ENCODE results near the gene TBC1D21. TPM values are rescaled to one million over a fixed set of nuclear protein-coding genes. Genes with fewer than 3 reads are reported as not detected.

Gene TBC1D21
- total RNA-seq, 1 donor from 2014 or later = not detected

DNA sequence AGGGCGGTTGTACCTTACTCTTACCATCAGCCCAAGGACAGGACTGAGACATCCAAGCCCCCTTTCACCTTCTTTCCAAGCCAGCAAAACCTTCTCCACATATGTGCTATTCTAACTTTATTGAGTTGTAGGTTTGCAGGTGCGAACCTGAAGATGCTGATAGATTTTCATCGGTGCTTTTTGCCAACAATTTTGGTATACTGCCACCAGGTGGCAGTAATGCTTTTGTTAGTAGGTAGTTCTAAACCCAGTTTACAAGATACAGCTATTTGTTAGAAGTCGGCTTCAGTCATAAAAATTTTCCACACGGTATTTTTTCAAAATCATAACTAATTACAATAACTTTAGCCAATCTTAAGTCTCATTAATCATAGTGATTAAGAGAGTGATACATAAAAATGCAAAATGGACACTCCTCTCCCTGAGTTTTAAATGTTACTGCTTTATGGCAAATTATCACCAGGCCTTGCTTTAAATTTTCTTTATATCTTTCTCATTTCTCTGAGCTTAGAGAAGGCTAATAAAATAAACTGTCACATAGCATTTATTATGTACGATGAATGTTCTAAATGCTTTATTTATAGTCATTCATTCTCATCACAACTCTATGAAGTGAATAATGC lies 636 bp downstream of the TBC1D21 start:
- Histone ChIP-seq H3K27me3 (no peaks in the 10 kb centered on the region), H3K9me3 (peaks cover 0 to 4% of the 10 kb centered on the region in 2 donors), H3K27ac (no peak overlapping the region), H3K4me3 (no peak overlapping the region), H3K4me1 (no peaks in the 10 kb centered on the region), H3K36me3 (no peaks in the 10 kb centered on the region)
- no peak for DNase-seq (ENCODE audit: low spot score in 2 of 2)
- intact Hi-C loops (cut with DNase I) = loop anchor here (1.0 to 2.0 kb wide), 2 partner anchors 34 to 91 kb away; no protein-coding TSS in a partner anchor
- TF ChIP-seq, protein P1, sequence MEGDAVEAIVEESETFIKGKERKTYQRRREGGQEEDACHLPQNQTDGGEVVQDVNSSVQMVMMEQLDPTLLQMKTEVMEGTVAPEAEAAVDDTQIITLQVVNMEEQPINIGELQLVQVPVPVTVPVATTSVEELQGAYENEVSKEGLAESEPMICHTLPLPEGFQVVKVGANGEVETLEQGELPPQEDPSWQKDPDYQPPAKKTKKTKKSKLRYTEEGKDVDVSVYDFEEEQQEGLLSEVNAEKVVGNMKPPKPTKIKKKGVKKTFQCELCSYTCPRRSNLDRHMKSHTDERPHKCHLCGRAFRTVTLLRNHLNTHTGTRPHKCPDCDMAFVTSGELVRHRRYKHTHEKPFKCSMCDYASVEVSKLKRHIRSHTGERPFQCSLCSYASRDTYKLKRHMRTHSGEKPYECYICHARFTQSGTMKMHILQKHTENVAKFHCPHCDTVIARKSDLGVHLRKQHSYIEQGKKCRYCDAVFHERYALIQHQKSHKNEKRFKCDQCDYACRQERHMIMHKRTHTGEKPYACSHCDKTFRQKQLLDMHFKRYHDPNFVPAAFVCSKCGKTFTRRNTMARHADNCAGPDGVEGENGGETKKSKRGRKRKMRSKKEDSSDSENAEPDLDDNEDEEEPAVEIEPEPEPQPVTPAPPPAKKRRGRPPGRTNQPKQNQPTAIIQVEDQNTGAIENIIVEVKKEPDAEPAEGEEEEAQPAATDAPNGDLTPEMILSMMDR (IDR thresholded peaks at IDR 0.05) = peak; percentile 53 to 77 (median 56)

DNA sequence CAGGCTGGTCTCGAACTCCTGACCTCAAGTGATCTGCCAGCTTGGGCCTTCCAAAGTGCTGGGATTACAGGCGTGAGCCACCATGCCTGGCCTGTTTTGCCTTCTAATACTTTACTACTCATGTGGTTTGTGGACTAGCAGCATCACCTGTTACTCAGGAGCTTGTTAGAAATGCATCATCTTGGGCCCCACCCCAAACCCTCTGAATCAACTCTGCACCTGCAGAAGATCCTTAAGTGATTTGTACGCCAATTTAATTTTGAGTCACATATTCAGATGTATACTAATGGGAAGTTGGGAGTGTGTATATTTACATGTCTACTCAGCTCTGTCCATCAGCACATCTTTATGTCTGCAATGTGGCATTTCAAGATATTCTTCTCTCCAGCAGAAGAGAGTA lies 6.1 kb downstream of the TBC1D21 start:
- Histone ChIP-seq H3K4me1 (no peaks in the 10 kb centered on the region), H3K27ac (no peak overlapping the region), H3K9me3 (peaks cover 0 to 4% of the 10 kb centered on the region in 2 donors), H3K36me3 (no peaks in the 10 kb centered on the region), H3K27me3 (no peaks in the 10 kb centered on the region), H3K4me3 (no peak overlapping the region)
- intact Hi-C loops (cut with DNase I) = no loop called here
- TF ChIP-seq, protein P1 (IDR thresholded peaks at IDR 0.05) = no peak
- DNase-seq (ENCODE audit: low spot score in 2 of 2) = no peak

DNA sequence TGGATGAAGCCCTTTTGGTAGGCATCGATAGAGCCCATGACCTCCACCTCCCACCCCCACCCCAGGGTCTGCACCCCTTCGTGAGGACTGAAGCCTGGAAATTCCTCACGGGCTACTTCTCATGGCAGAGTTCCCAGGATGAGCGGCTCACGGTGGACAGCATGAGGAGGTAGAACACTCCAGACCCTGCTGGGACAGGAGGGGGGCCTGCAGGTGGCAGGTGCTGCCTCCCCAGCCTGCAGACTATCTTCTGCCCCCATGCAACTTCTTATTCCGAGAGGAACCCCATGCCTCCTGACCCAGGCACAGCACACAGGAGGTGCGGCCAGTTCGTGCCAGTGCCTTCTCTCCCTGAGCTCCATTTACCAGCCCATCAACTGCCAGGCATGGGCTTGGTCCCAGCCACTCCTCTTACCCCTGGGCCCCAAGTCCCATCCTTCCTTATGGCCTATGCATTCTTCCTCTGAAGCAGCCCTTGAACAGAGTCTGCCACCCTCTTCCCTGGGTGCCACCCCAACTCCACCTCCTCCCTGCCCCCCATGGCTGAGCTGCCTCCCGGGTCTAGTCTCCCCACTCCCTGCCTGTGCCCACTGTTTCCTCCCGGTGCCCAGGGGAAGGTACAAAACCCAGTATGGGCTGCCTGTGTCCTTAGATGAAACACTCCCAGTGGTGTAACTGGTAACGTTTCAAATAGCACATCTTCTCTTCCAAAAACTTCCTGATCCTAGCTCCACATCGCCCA lies 8.4 kb downstream of the TBC1D21 start:
- Histone ChIP-seq H3K27me3 (no peaks in the 10 kb centered on the region), H3K27ac (no peak overlapping the region), H3K4me3 (no peak overlapping the region), H3K4me1 (no peaks in the 10 kb centered on the region), H3K9me3 (peaks cover 0 to 4% of the 10 kb centered on the region in 2 donors), H3K36me3 (no peaks in the 10 kb centered on the region)
- TF ChIP-seq, protein P1 (IDR thresholded peaks at IDR 0.05) = no peak
- intact Hi-C loops (cut with DNase I) = no loop called here
- peak in 1 of 2 donors; percentile 28 for DNase-seq (ENCODE audit: low spot score in 2 of 2)

DNA sequence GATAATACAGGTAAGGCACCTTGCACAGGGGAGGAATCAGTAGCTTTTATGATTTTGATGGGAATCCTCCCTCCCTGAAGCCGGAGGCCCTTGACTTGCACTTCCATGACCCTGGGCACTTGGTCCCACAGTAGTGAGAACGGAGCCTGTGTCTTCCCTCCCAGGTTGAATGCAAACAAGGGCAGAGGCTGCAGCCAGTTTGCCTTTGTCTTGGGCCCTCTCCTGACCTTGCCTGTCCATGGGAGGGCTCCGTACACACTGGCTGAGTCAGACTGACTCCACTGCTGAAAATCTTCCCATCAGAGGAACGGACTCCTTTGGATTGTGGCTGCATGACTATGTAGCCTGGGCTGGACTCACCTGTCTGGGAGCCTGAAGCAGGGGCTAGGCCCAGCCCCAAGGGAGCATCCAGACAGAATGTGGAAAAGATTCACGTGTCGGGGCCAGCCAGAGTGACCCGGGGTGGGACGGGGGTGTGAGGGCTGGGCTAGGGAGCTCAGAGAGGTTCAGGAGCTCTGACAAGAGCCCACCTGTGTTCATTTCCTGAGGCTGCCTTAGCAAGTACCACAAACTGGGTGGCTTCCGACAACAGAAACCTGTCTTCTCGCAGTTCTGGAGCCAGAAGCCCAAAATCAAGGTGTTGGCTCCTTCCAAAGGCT lies 9.5 kb downstream of the TBC1D21 start:
- Histone ChIP-seq H3K27me3 (no peaks in the 10 kb centered on the region), H3K9me3 (peaks cover 0 to 4% of the 10 kb centered on the region in 2 donors), H3K27ac (no peak overlapping the region), H3K4me1 (no peaks in the 10 kb centered on the region), H3K36me3 (no peaks in the 10 kb centered on the region), H3K4me3 (no peak overlapping the region)
- peak in 1 of 2 donors; percentile 45 for DNase-seq (ENCODE audit: low spot score in 2 of 2)
- TF ChIP-seq, protein P1 (IDR thresholded peaks at IDR 0.05) = no peak
- intact Hi-C loops (cut with DNase I) = no loop called here

DNA sequence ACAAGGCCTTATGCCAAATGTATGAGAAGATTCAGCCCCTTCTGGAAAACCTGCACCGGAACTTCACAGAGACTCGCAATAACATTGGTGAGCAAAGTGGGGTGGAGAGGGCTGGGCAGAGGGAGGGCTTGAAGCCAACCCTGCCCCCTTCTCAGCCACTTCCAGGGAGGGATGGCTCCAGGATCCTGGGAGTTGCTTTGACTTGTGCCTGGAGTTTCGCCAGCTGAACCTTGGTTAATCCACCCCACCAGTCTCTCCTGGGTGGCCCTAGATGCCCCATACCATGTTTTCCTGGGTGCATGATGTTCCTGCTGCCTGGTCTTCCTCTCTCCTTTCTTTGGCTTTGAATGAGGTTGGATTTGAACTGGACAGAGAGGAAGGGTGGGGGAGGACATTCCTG lies 10.8 kb downstream of the TBC1D21 start:
- intact Hi-C loops (cut with DNase I) = no loop called here
- peak in 1 of 2 donors; percentile 38 for DNase-seq (ENCODE audit: low spot score in 2 of 2)
- Histone ChIP-seq H3K9me3 (no peaks in the 10 kb centered on the region), H3K27me3 (no peaks in the 10 kb centered on the region), H3K4me1 (no peaks in the 10 kb centered on the region), H3K36me3 (no peaks in the 10 kb centered on the region), H3K27ac (no peak overlapping the region), H3K4me3 (no peak overlapping the region)
- TF ChIP-seq, protein P1 (IDR thresholded peaks at IDR 0.05) = no peak
